ENCODE data around the gene NCMAP. TPM values are rescaled to one million over a fixed set of nuclear protein-coding genes. Genes with fewer than 3 reads are reported as not detected.
"Not testable (repeated sequence)": the region's sequence is repeated elsewhere in the genome, so short reads cannot be mapped to it uniquely, and the experiment has no call there.

NCMAP gene
- total and polyA plus RNA-seq, 4 donors: 1.5 to 20.2 (median 5.9) TPM

DNA sequence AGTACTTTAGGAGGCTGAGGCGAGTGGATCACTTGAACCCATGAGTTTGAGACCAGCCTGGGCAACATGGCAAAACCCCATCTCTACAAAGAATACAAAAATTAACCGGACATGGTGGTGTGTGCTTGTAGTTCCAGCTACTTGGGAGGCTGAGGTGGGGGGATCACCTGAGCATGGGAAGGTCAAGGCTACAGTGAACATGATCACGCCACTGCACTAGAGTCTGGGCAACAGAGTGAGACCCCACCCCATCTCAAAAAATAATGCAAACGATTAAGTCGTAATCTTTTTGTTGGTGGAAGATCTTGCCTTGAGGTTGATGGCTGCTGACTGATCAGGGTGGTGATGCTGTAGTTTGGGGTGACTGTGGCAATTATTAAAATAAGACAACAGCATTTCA is 47.0 kb upstream of the NCMAP start:
- ATAC-seq (ENCODE audit: insufficient read depth, low FRiP score) (no peak), DNase-seq (no peak)
- Histone ChIP-seq H3K36me3 (ENCODE audit: control insufficient read depth in 4 of 4, insufficient read depth in 4 of 4, low read length in 4 of 4) (no peaks in the 10 kb centered on the region), H3K4me1 (ENCODE audit: control insufficient read depth in 5 of 5, insufficient read depth in 5 of 5, low read length in 5 of 5) (no peaks in the 10 kb centered on the region), H3K4me3 (no peak overlapping the region), H3K27ac (ENCODE audit: low read depth in 1 of 2, low read length in 1 of 2) (no peak overlapping the region), H3K9ac (ENCODE audit: insufficient read depth in 1 of 2, low read length in 2 of 2) (no peak overlapping the region), H3K9me3 (ENCODE audit: control insufficient read depth in 4 of 4, insufficient read depth in 3 of 4, low read length in 3 of 4) (no peaks in the 10 kb centered on the region), H3K27me3 (ENCODE audit: control insufficient read depth in 3 of 3, insufficient read depth in 3 of 3, low read length in 2 of 3) (peaks cover 0 to 20% (median 7%) of the 10 kb centered on the region in 3 donors)
- WGBS, 2 donors: 95% methylated on average over 5 of the region's 5 CpGs
- TF ChIP-seq, protein P1, sequence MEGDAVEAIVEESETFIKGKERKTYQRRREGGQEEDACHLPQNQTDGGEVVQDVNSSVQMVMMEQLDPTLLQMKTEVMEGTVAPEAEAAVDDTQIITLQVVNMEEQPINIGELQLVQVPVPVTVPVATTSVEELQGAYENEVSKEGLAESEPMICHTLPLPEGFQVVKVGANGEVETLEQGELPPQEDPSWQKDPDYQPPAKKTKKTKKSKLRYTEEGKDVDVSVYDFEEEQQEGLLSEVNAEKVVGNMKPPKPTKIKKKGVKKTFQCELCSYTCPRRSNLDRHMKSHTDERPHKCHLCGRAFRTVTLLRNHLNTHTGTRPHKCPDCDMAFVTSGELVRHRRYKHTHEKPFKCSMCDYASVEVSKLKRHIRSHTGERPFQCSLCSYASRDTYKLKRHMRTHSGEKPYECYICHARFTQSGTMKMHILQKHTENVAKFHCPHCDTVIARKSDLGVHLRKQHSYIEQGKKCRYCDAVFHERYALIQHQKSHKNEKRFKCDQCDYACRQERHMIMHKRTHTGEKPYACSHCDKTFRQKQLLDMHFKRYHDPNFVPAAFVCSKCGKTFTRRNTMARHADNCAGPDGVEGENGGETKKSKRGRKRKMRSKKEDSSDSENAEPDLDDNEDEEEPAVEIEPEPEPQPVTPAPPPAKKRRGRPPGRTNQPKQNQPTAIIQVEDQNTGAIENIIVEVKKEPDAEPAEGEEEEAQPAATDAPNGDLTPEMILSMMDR (IDR thresholded peaks at IDR 0.05; ENCODE audit: control extremely low read depth, extremely low read depth): no peak

DNA sequence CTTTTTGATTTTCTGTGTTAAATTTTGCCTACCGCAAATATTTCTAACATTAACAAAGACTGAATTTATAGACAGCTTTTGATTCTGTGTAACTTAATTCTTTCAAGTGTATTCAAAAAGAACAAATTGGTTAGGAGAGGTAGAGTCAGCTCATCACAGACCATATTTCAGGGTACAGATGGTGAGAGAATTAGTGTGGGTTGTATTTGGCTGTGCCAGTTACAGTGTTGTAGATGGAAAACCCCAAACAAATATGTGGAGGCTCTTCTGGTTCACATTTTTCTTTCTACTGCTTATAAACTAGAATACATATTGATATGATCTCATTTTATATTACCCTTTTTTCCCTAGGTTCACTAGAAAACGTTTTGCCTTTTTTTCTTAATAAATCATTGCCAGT is 42.2 kb upstream of the NCMAP start:
- no peak overlapping the region for H3K4me3 ChIP-seq
- no peaks in the 10 kb centered on the region for H3K36me3 ChIP-seq (ENCODE audit: control insufficient read depth in 4 of 4, insufficient read depth in 4 of 4, low read length in 4 of 4)
- DNase-seq (no peak), ATAC-seq (ENCODE audit: insufficient read depth, low FRiP score) (no peak)
- 71 to 75% methylated on average over 2 of the region's 2 CpGs for WGBS, 2 donors
- no peak overlapping the region for H3K27ac ChIP-seq (ENCODE audit: low read depth in 1 of 2, low read length in 1 of 2)
- H3K4me1 ChIP-seq (ENCODE audit: control insufficient read depth in 5 of 5, insufficient read depth in 5 of 5, low read length in 5 of 5): no peaks in the 10 kb centered on the region
- TF ChIP-seq, protein P1 (IDR thresholded peaks at IDR 0.05; ENCODE audit: control extremely low read depth, extremely low read depth): no peak
- H3K27me3 ChIP-seq (ENCODE audit: control insufficient read depth in 3 of 3, insufficient read depth in 3 of 3, low read length in 2 of 3): no peaks in the 10 kb centered on the region
- H3K9ac ChIP-seq (ENCODE audit: insufficient read depth in 1 of 2, low read length in 2 of 2): no peak overlapping the region
- H3K9me3 ChIP-seq (ENCODE audit: control insufficient read depth in 4 of 4, insufficient read depth in 3 of 4, low read length in 3 of 4): no peaks in the 10 kb centered on the region

DNA sequence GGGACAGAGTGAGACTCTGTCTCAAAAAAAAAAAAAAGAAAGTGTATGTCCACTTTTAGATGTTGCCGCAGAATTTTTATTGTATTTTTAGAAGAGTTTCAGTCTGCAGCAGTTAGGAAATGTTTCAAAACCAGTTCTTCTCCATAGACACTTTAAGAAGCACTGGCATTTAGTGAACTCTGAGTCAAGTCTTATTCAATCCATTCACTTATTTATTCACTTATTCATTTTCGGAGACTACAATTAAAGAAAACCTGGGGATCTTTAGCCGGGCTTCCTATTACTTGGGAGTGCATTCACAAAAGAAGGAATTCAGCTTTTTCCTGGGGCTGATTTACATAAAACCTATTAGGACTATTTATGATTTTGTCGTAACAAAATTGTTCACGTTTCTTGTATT is 40.9 kb upstream of the NCMAP start:
- TF ChIP-seq, protein P1 (IDR thresholded peaks at IDR 0.05; ENCODE audit: control extremely low read depth, extremely low read depth): no peak
- Histone ChIP-seq H3K4me3 (no peak overlapping the region), H3K36me3 (ENCODE audit: control insufficient read depth in 4 of 4, insufficient read depth in 4 of 4, low read length in 4 of 4) (no peaks in the 10 kb centered on the region), H3K9ac (ENCODE audit: insufficient read depth in 1 of 2, low read length in 2 of 2) (no peak overlapping the region), H3K27me3 (ENCODE audit: control insufficient read depth in 3 of 3, insufficient read depth in 3 of 3, low read length in 2 of 3) (no peaks in the 10 kb centered on the region), H3K27ac (ENCODE audit: low read depth in 1 of 2, low read length in 1 of 2) (no peak overlapping the region), H3K9me3 (ENCODE audit: control insufficient read depth in 4 of 4, insufficient read depth in 3 of 4, low read length in 3 of 4) (no peaks in the 10 kb centered on the region), H3K4me1 (ENCODE audit: control insufficient read depth in 5 of 5, insufficient read depth in 5 of 5, low read length in 5 of 5) (no peaks in the 10 kb centered on the region)
- WGBS, 2 donors: 93% methylated on average over 5 of the region's 5 CpGs
- DNase-seq: no peak
- no peak for ATAC-seq (ENCODE audit: insufficient read depth, low FRiP score)

DNA sequence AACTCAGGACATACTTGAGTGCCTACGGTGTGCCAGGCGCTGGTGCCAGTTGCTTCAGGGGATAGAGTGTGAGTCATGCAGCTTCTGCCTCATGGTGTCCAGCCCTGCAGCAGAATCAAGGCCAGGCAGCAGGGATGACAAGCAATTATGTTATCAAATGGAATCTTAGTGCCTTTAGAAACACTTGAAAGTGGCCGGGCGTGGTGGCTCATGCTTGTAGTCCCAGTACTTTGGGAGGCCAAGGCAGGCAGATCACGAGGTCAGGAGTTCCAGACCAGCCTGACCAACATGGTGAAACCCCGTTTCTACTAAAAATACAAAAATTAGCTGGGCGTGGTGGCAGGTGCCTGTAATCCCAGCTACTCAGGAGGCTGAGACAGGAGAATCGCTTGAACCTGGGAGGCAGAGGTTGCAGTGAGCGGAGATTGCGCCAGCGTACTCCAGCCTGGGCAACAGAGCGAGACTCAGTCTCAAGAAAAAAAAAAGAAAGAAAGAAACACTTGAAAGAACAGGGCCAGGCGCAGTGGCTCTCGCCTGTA is 40.1 kb upstream of the NCMAP start:
- not testable (repeated sequence) for H3K9ac ChIP-seq (ENCODE audit: insufficient read depth in 1 of 2, low read length in 2 of 2); H3K9me3 ChIP-seq (ENCODE audit: control insufficient read depth in 4 of 4, insufficient read depth in 3 of 4, low read length in 3 of 4); DNase-seq; H3K27ac ChIP-seq (ENCODE audit: low read depth in 1 of 2, low read length in 1 of 2); ATAC-seq (ENCODE audit: insufficient read depth, low FRiP score); H3K4me3 ChIP-seq; H3K36me3 ChIP-seq (ENCODE audit: control insufficient read depth in 4 of 4, insufficient read depth in 4 of 4, low read length in 4 of 4); H3K4me1 ChIP-seq (ENCODE audit: control insufficient read depth in 5 of 5, insufficient read depth in 5 of 5, low read length in 5 of 5); H3K27me3 ChIP-seq (ENCODE audit: control insufficient read depth in 3 of 3, insufficient read depth in 3 of 3, low read length in 2 of 3)
- WGBS, 2 donors: 90 to 97% methylated on average over 14 of the region's 14 CpGs

Data from lung (tissue), 12 donors.